GM13976 (cell line): Measurements from ENCODE around the gene LCN2.

Source experiments
- DNase-seq: peaks from one replicate; pipeline ENCODE4 v3.0.0; 2012; ENCODE audit warnings: low spot score
- in situ Hi-C: fragments of 300-500 bp; cut with MboI; formaldehyde crosslinking; loops from one replicate; pipeline ENCODE4 v1.12.0; 2022; ENCODE audit warnings: low sequenced_read_pairs, mixed read lengths, inconsistent platforms; ENCODE audit not compliant: unreplicated experiment
- TF ChIP-seq, protein P1 (sequence below): IDR thresholded peaks from 2 replicates; pipeline ENCODE4 v1.5.1; 2012; ENCODE audit warnings: borderline replicate concordance, mild to moderate bottlenecking; ENCODE audit not compliant: insufficient read depth; ENCODE audit errors: extremely low read depth, missing control alignments, control extremely low read depth

LCN2 gene

DNA sequence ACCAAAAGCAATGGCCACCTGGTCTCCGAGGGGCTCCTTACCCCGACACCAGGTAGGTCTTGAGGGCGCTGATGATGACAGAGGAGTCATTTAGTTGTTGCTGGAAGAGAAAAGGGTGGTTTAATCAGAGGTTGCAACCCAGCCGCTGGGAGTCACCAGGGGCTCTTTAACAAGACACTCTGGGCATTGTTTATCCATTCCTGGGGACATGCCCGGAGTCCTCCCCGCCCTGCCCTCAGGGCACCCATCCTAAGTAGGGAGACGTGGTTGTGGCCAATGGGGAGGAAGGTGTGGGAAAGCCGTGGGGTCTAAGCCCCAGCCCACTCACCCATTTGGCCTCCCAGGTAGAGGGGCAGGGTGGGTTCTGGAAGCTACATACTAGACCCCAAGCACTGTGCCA is 24.8 kb upstream of the LCN2 start:
- TF ChIP-seq, protein P1, sequence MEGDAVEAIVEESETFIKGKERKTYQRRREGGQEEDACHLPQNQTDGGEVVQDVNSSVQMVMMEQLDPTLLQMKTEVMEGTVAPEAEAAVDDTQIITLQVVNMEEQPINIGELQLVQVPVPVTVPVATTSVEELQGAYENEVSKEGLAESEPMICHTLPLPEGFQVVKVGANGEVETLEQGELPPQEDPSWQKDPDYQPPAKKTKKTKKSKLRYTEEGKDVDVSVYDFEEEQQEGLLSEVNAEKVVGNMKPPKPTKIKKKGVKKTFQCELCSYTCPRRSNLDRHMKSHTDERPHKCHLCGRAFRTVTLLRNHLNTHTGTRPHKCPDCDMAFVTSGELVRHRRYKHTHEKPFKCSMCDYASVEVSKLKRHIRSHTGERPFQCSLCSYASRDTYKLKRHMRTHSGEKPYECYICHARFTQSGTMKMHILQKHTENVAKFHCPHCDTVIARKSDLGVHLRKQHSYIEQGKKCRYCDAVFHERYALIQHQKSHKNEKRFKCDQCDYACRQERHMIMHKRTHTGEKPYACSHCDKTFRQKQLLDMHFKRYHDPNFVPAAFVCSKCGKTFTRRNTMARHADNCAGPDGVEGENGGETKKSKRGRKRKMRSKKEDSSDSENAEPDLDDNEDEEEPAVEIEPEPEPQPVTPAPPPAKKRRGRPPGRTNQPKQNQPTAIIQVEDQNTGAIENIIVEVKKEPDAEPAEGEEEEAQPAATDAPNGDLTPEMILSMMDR, result no peak
- no peak for DNase-seq
- in situ Hi-C loops, result no loop called here

DNA sequence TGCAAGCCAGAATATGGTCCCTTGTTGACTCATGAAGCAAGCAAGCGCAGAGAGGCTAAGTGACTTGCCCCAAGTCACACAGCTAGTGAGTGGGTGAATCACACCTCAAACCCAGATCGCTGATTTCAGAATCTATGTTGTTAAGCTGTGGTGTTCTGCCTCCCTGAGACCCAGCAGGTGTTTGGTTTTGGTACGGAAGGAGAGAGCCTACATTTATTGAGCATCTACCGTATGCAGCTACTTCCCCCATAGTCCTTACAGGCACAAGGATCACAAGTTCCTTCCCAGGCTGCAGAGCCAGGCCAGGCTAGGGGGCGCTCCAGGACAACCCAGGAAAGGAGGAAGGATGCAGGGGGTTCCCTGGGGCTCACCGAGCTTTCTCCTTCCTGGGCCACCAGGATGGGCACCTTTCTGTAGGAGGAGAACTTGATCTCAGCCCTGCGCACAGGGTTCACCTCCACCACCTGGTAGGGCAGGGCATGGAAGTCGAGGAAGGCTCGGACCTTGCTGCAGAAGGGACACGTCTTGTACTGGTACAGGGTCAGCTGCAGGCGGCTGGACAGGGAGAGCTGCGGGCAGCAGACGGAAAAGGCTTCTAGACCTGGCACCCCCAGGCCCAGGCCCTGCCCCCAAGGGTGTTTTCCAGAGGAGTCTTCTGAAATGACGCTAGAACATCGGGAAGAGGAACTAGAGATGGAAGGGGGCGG is 24.2 kb upstream of the LCN2 start:
- DNase-seq, result no peak
- TF ChIP-seq, protein P1, result peak; percentile 62
- in situ Hi-C loops, result no loop called here

DNA sequence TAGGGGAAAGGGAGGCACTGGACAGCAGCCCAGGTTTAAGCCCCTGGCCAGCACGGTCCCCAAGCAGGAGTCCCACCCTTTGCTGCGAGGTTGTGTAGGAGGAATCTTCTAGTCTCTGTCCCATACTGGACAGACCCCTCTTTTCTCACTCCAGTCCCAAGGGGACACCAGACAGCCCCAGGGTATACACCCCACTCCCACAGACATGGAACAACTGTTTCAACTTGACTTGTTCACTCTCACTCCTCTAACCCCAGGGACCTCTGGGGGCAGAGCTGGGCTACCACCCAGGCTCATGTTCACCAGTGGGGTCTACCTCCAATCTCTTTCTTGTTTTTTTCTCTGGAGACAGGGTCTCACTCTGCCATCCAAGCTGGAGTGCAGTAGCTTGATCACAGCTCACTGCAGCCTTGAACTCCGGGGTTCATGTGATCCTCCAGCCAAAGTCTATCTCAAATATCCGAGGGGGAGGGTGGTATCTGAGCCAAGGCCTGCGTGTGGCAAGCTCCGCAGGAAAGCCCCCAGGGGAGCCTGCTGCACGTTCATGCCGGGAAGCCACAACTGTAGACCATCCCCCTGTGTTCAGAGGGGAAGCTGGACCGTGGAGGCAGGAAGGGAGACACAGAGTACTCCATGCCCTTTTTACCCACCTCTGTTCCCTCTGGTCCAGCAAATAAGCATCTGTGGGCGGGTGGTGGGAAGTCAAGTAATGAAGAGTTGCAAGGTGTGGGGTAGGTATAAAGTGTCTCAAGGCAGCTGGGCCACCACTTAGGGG is 23.5 kb upstream of the LCN2 start:
- in situ Hi-C loops, result no loop called here
- TF ChIP-seq, protein P1, result no peak
- DNase-seq, result no peak

DNA sequence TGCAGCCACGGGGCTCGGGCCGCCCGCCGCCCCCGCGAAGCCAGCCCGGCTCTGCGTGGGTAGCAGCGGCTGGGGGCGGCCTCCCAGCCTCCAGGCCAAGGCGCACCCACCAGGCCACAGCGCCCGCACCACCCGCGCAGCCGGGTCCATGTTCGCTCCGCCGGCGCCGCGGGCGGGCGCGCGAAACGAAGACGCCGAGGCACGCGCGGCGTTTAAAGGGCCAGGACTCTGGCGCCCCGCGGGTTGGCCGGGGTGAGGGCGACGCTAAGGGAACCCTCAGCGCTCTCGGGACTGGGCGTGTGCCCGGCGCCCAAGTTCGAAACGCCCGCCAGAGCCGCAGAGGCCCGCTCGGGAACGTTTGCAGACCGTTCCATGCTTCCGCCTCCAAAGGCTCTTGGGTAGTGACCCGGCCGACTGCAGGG is 21.7 kb upstream of the LCN2 start, which contains the start of gene PTGES2:
TSS of gene PTGES2 (minus strand) at position 162 of the 422 bp plus-strand sequence. CDS start at position 150, 12 bp downstream.
- DNase-seq, result peak; percentile 82
- in situ Hi-C loops, result no loop called here
- TF ChIP-seq, protein P1, result no peak

DNA sequence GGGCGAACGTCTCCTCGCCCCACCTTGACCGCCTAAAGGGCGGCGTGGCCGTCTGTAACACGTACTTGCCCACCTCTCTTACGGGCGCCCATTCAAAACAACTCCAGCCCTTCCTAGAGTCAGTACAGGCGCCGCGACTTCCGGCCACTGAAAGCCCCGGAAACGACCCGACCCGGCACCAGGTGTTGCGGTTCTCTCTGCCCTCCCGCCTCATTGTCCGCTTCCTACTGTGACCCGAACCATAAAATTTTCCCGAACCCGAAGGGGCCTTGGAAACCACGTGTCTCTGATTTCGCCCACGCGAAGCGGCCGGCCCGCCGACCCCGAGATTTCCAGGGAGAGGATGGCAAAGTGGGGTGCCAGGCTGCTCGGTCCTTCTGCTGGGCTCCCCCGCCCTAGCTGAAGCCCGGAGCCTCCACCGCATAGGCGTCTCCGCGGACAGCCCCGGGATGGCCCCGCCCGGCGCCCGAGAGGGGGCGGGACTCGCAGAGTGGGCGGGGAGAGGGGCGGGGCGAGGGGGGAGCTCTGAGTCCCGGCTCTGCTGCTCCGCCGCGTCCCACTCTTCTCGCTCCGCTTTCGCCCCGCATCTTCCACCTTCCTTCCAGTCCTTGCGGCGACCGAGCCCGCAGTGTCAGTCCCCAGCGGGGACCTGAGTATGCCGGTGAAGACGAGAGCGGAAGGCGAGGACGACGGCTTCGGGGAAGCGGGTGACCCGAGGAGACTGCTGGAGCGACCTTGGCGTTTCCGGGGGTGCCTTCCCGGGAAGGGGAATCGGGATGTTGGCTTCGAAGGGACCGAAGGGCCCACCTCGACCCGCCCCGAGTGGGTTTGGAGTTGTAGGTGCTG is 21.0 kb upstream of the LCN2 start:
- DNase-seq, result peak; percentile 92
- TF ChIP-seq, protein P1, result no peak
- in situ Hi-C loops, result no loop called here
